Cardiac muscle cell (in vitro differentiated cells and primary cell): ENCODE results near the gene FEM1A. TPM values are rescaled to one million over a fixed set of nuclear protein-coding genes. Genes with fewer than 3 reads are reported as not detected.

Experiments used
- DNase-seq, 2 donors: peaks; one replicate each; pipeline versions ENCODE4 v3.0.0 to v3.0.0-alpha.2; 2010 to 2017; ENCODE audit warnings: low read depth in 1 of 2, low spot score in 1 of 2
- H3K27ac ChIP-seq: fragments of 200-600 bp; sonication (generic); 2 replicates; pipeline ENCODE4 v1.5.1; 2016
- H3K27me3 ChIP-seq: fragments of 200-600 bp; sonication (generic); 2 replicates; pipeline ENCODE4 v1.6.0; 2016; ENCODE audit warnings: control low read depth
- H3K36me3 ChIP-seq: fragments of 200-600 bp; sonication (generic); 2 replicates; pipeline ENCODE4 v1.5.1; 2016; ENCODE audit warnings: control low read depth
- H3K4me1 ChIP-seq: fragments of 200-600 bp; sonication (generic); 2 replicates; pipeline ENCODE4 v1.8.1; 2017; ENCODE audit warnings: low read depth, mild to moderate bottlenecking, mixed run types
- H3K4me3 ChIP-seq: fragments of 200-600 bp; sonication (generic); 2 replicates; pipeline ENCODE4 v1.5.1; 2016; ENCODE audit warnings: mild to moderate bottlenecking
- H3K9me3 ChIP-seq: fragments of 200-600 bp; sonication (generic); 2 replicates; pipeline ENCODE4 v1.5.1; 2017; ENCODE audit warnings: low read depth, mild to moderate bottlenecking, control low read depth
- polyA plus RNA-seq: library from polyadenylated mRNA; unstranded; fragments of >200 nt; fragmentation: Nextera tagmentation; extraction: Ambion mirVana; gene quantifications from 2 replicates; pipeline ENCODE4 v1.2.1, GENCODE V29; 2016
- total RNA-seq: library from RNA; depleted of rRNA; stranded (reverse); fragments of >200 nt; gene quantifications from 2 replicates; pipeline ENCODE4 v1.2.3, GENCODE V29; 2016
- TF ChIP-seq, protein P1 (sequence below): IDR thresholded peaks from 2 replicates; pipeline ENCODE4 v1.5.1; 2012; ENCODE audit warnings: low read depth, mild to moderate bottlenecking, low read length

Gene FEM1A
- total and polyA plus RNA-seq, 2 experiments from 2014 or later: 2.8 to 27.9 TPM

- Histone ChIP-seq H3K4me3 (no peak overlapping the region), H3K27ac (no peak overlapping the region), H3K27me3 (peaks cover 7% of the 10 kb centered on the region), H3K9me3 (no peaks in the 10 kb centered on the region), H3K36me3 (no peaks in the 10 kb centered on the region), H3K4me1 (no peaks in the 10 kb centered on the region)
- TF ChIP-seq, protein P1, sequence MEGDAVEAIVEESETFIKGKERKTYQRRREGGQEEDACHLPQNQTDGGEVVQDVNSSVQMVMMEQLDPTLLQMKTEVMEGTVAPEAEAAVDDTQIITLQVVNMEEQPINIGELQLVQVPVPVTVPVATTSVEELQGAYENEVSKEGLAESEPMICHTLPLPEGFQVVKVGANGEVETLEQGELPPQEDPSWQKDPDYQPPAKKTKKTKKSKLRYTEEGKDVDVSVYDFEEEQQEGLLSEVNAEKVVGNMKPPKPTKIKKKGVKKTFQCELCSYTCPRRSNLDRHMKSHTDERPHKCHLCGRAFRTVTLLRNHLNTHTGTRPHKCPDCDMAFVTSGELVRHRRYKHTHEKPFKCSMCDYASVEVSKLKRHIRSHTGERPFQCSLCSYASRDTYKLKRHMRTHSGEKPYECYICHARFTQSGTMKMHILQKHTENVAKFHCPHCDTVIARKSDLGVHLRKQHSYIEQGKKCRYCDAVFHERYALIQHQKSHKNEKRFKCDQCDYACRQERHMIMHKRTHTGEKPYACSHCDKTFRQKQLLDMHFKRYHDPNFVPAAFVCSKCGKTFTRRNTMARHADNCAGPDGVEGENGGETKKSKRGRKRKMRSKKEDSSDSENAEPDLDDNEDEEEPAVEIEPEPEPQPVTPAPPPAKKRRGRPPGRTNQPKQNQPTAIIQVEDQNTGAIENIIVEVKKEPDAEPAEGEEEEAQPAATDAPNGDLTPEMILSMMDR: no peak
- DNase-seq: no peak
Observed at GRCh38 chr19:4748185-4748584, 43.3 kb upstream of the FEM1A start.

GRCh38 chr19:4748589-4748988 is 42.9 kb upstream of the FEM1A start:
- Histone ChIP-seq H3K9me3 (no peaks in the 10 kb centered on the region), H3K36me3 (no peaks in the 10 kb centered on the region)
- TF ChIP-seq, protein P1: no peak

DNA sequence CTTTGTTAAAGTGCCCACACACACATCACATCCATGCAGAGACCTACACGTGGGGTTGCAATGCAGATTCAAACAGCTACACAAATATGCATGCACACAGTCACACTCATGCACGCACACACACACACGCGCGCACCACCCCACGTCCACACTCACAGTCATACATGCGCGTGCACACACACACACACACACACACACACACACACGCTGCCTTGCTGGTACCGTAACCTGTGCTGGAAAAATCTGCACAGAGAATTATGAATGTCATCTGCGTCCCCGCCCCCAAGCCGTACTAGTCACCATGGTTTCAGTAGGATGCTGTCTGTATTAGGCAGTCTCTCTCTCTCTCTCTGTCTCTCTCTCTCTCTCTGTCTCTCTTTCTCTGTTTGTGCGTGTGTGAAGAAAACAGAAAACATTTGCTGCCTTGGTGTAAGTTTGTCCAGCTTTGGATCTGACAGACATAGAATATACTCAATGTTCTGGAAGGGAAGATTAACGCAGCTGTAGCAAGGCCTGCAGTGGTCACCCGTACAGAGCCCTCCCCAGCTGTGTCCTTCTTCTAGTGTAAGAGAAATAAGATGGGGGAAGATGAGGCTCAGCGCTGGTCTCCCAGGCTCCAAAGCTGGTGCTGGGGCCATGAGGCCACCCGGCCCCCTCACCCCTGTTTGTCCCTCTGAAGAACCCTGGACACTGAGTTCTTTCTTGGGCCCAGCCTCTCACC is 41.5 kb upstream of the FEM1A start:
- no peak overlapping the region for H3K27ac ChIP-seq
- no peaks in the 10 kb centered on the region for H3K4me1 ChIP-seq
- H3K4me3 ChIP-seq: no peak overlapping the region
- H3K36me3 ChIP-seq: no peaks in the 10 kb centered on the region
- TF ChIP-seq, protein P1: no peak
- no peak for DNase-seq
- no peaks in the 10 kb centered on the region for H3K9me3 ChIP-seq
- peaks cover 7% of the 10 kb centered on the region for H3K27me3 ChIP-seq

More at GRCh38 chr19:4748589-4748988, 42.9 kb upstream of the FEM1A start:
- Histone ChIP-seq H3K27me3 (peaks cover 7% of the 10 kb centered on the region), H3K4me3 (no peak overlapping the region), H3K4me1 (no peaks in the 10 kb centered on the region), H3K27ac (no peak overlapping the region)
- no peak for DNase-seq

DNA sequence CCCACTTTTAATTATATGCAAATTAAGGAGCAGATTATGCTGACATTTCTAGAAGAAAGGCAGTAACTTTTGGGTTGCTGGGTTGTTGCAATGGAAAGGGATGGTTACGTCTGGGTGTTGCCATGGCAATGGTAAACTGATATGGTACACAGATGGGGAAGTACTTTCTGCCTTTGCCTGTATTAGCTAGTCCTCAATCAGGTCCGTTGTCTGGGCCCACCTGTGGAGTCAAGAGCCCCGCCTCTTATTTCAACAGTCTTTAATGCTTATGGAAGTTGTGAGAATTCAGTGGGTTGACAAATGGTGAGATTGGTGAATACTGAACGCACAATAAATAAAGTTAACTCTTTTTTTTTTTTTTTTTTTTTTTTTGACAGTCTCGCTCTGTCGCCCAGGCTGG is 37.3 kb upstream of the FEM1A start:
- peak in 1 of 2 donors; percentile 28 for DNase-seq
- Histone ChIP-seq H3K4me3 (no peak overlapping the region), H3K27me3 (peaks cover 5% of the 10 kb centered on the region), H3K36me3 (no peaks in the 10 kb centered on the region), H3K4me1 (no peaks in the 10 kb centered on the region), H3K27ac (no peak overlapping the region), H3K9me3 (no peaks in the 10 kb centered on the region)
- TF ChIP-seq, protein P1: no peak

DNA sequence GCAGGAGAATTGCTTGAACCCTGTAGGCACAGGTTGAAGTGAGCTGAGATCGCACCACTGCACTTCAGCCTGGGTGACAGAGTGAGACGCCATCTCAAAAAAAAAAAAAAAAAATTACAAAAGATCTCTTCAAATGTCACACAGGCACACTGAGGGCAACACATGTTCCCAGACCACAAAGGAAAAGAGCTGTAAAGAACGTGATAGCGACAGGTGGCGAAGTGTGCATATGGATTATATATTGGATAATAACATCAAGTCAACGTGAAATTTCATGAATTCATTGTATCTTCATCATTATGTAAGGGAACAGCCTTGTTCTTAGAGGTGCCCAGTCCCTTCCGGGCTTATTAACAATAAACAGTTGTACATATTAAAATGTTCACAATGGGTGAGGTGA is 36.1 kb upstream of the FEM1A start:
- Histone ChIP-seq H3K27ac (no peak overlapping the region), H3K27me3 (peaks cover 5% of the 10 kb centered on the region), H3K4me3 (no peak overlapping the region), H3K36me3 (no peaks in the 10 kb centered on the region), H3K4me1 (no peaks in the 10 kb centered on the region), H3K9me3 (no peaks in the 10 kb centered on the region)
- DNase-seq: no peak
- TF ChIP-seq, protein P1: no peak
